HepG2 (cell line): ENCODE results near the gene KDM5A. TPM values are rescaled to one million over a fixed set of nuclear protein-coding genes. Genes with fewer than 3 reads are reported as not detected.

ENCODE experiments used
- POLR2G ChIP-seq: fragments of 200-400 bp; formaldehyde crosslinking; IDR thresholded peaks from 2 replicates; pipeline ENCODE4 v1.6.1; 2018; ENCODE audit warnings: mild to moderate bottlenecking, low read depth, low read length, moderate library complexity
- SAP130 ChIP-seq: IDR thresholded peaks from 2 replicates; pipeline ENCODE4 v1.6.1; 2016; ENCODE audit warnings: low read depth
- ZNF263 ChIP-seq: sonication (generic); formaldehyde crosslinking; IDR thresholded peaks from 2 replicates; pipeline ENCODE4 v1.4.0; 2020; ENCODE audit warnings: missing genetic modification reagents
- ZNF572 ChIP-seq: sonication (generic); formaldehyde crosslinking; IDR thresholded peaks from 2 replicates; pipeline ENCODE4 v1.5.1; 2020; ENCODE audit warnings: mild to moderate bottlenecking, missing genetic modification reagents
- ZNF644 ChIP-seq: IDR thresholded peaks from 2 replicates; pipeline ENCODE4 v1.6.1; 2016; ENCODE audit warnings: low read depth
- ZSCAN29 ChIP-seq: sonication (generic); formaldehyde crosslinking; conservative IDR thresholded peaks from 2 replicates; pipeline ENCODE4 v1.4.0; 2020; ENCODE audit warnings: mild to moderate bottlenecking, missing genetic modification reagents
- polyA plus RNA-seq, 8 experiments: library from polyadenylated mRNA; depleted of rRNA in 3 of 8; stranded (reverse) in 7 of 8; unstranded in 1 of 8; fragments of >200 nt; fragmentation: Illumina TruSeq in 4 of 8; extraction: Trizol in 4 of 8; gene quantifications; 2 replicates each; pipeline versions ENCODE4 v1.2.1 to v1.2.3, GENCODE V29; 2011 to 2016; ENCODE audit warnings: low read depth in 4 of 8, missing spikeins in 1 of 8, mixed read lengths in 1 of 8; ENCODE audit not compliant: insufficient read depth in 1 of 8
- total RNA-seq, 5 experiments: library from RNA; depleted of rRNA; stranded (reverse); fragments of >200 nt; fragmentation: Illumina TruSeq; extraction: Trizol; gene quantifications; 2 replicates each; pipeline ENCODE4 v1.2.3, GENCODE V29; 2016; ENCODE audit warnings: low read depth in 1 of 5
- TF ChIP-seq, protein P1 (sequence below): sonication (generic); formaldehyde crosslinking; IDR thresholded peaks from 2 replicates; pipeline ENCODE4 v1.4.0; 2020; ENCODE audit warnings: missing genetic modification reagents, borderline replicate concordance
- TF ChIP-seq, protein P2 (sequence below): sonication (generic); formaldehyde crosslinking; IDR thresholded peaks from 2 replicates; pipeline ENCODE4 v1.5.1; 2020; ENCODE audit warnings: mild to moderate bottlenecking, missing genetic modification reagents, borderline replicate concordance
- TF ChIP-seq, protein P3 (sequence below): sonication (generic); formaldehyde crosslinking; IDR thresholded peaks from 2 replicates; pipeline ENCODE4 v1.5.1; 2020; ENCODE audit warnings: mild to moderate bottlenecking, missing genetic modification reagents, moderate library complexity
- TF ChIP-seq, protein P4 (sequence below): sonication (generic); formaldehyde crosslinking; conservative IDR thresholded peaks from 2 replicates; pipeline ENCODE4 v1.4.0; 2020; ENCODE audit warnings: missing genetic modification reagents

KDM5A gene
- total and polyA plus RNA-seq, 2 of the 13 experiments (the other 11 are each of a cell fraction or from before 2014, with no cell fraction given): 12.0 to 29.2 TPM

DNA sequence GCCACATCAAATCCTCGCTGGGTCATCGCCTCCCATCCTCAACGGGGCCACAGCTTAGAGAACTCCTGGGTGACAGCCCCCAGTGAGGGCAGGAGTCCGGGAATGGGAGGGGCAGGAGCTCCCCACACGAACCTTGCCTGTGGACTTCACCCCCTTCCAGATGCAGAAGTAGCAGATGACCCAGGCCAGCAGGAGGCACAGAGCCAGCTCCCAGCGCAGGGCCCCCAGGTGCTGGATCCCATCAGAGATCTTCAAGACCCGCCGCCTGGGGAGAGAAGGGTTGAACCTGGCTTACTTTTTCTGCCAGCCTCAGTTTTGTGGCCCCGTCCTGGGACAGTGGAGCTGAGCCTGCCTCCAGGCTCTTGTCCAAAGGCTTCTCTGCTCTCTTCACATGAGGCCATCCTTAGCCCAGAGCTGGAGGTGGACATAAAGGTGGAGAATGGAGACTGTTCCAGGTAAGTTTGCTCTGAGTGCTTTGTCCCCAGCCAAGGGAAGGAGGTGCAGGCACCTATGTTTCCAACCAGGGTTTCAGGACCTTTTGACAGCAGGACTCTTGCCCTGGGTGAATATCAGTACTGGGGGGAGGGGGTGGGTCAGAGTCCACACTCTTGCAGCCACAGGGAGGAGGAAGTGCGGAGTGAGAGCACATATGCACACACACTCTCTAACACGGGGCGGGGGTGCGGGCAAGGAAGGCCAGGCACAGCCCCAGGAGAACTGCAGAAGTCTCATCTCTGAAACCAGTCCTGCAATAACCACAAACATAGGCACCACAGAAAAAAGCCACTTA lies 151.9 kb downstream of the KDM5A start (continued):
- TF ChIP-seq, protein P1, sequence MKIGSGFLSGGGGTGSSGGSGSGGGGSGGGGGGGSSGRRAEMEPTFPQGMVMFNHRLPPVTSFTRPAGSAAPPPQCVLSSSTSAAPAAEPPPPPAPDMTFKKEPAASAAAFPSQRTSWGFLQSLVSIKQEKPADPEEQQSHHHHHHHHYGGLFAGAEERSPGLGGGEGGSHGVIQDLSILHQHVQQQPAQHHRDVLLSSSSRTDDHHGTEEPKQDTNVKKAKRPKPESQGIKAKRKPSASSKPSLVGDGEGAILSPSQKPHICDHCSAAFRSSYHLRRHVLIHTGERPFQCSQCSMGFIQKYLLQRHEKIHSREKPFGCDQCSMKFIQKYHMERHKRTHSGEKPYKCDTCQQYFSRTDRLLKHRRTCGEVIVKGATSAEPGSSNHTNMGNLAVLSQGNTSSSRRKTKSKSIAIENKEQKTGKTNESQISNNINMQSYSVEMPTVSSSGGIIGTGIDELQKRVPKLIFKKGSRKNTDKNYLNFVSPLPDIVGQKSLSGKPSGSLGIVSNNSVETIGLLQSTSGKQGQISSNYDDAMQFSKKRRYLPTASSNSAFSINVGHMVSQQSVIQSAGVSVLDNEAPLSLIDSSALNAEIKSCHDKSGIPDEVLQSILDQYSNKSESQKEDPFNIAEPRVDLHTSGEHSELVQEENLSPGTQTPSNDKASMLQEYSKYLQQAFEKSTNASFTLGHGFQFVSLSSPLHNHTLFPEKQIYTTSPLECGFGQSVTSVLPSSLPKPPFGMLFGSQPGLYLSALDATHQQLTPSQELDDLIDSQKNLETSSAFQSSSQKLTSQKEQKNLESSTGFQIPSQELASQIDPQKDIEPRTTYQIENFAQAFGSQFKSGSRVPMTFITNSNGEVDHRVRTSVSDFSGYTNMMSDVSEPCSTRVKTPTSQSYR: peak; percentile 95
- TF ChIP-seq POLR2G: peak; percentile 41
- no peak for TF ChIP-seq ZNF644
- TF ChIP-seq SAP130 (CRISPR knock-in tag): peak; percentile 65
- 0 out of 2 replicates have a peak, but pooled peaks have one; percentile 28 for TF ChIP-seq ZSCAN29
- TF ChIP-seq, protein P2, sequence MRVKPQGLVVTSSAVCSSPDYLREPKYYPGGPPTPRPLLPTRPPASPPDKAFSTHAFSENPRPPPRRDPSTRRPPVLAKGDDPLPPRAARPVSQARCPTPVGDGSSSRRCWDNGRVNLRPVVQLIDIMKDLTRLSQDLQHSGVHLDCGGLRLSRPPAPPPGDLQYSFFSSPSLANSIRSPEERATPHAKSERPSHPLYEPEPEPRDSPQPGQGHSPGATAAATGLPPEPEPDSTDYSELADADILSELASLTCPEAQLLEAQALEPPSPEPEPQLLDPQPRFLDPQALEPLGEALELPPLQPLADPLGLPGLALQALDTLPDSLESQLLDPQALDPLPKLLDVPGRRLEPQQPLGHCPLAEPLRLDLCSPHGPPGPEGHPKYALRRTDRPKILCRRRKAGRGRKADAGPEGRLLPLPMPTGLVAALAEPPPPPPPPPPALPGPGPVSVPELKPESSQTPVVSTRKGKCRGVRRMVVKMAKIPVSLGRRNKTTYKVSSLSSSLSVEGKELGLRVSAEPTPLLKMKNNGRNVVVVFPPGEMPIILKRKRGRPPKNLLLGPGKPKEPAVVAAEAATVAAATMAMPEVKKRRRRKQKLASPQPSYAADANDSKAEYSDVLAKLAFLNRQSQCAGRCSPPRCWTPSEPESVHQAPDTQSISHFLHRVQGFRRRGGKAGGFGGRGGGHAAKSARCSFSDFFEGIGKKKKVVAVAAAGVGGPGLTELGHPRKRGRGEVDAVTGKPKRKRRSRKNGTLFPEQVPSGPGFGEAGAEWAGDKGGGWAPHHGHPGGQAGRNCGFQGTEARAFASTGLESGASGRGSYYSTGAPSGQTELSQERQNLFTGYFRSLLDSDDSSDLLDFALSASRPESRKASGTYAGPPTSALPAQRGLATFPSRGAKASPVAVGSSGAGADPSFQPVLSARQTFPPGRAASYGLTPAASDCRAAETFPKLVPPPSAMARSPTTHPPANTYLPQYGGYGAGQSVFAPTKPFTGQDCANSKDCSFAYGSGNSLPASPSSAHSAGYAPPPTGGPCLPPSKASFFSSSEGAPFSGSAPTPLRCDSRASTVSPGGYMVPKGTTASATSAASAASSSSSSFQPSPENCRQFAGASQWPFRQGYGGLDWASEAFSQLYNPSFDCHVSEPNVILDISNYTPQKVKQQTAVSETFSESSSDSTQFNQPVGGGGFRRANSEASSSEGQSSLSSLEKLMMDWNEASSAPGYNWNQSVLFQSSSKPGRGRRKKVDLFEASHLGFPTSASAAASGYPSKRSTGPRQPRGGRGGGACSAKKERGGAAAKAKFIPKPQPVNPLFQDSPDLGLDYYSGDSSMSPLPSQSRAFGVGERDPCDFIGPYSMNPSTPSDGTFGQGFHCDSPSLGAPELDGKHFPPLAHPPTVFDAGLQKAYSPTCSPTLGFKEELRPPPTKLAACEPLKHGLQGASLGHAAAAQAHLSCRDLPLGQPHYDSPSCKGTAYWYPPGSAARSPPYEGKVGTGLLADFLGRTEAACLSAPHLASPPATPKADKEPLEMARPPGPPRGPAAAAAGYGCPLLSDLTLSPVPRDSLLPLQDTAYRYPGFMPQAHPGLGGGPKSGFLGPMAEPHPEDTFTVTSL: peak; percentile 17; the same call in 1 of the 2 replicates
- TF ChIP-seq ZNF572 (CRISPR knock-in tag): 0 out of 2 replicates have a peak, but pooled peaks have one; percentile 82
- TF ChIP-seq, protein P3, sequence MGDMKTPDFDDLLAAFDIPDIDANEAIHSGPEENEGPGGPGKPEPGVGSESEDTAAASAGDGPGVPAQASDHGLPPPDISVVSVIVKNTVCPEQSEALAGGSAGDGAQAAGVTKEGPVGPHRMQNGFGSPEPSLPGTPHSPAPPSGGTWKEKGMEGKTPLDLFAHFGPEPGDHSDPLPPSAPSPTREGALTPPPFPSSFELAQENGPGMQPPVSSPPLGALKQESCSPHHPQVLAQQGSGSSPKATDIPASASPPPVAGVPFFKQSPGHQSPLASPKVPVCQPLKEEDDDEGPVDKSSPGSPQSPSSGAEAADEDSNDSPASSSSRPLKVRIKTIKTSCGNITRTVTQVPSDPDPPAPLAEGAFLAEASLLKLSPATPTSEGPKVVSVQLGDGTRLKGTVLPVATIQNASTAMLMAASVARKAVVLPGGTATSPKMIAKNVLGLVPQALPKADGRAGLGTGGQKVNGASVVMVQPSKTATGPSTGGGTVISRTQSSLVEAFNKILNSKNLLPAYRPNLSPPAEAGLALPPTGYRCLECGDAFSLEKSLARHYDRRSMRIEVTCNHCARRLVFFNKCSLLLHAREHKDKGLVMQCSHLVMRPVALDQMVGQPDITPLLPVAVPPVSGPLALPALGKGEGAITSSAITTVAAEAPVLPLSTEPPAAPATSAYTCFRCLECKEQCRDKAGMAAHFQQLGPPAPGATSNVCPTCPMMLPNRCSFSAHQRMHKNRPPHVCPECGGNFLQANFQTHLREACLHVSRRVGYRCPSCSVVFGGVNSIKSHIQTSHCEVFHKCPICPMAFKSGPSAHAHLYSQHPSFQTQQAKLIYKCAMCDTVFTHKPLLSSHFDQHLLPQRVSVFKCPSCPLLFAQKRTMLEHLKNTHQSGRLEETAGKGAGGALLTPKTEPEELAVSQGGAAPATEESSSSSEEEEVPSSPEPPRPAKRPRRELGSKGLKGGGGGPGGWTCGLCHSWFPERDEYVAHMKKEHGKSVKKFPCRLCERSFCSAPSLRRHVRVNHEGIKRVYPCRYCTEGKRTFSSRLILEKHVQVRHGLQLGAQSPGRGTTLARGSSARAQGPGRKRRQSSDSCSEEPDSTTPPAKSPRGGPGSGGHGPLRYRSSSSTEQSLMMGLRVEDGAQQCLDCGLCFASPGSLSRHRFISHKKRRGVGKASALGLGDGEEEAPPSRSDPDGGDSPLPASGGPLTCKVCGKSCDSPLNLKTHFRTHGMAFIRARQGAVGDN (CRISPR knock-in tag): peak; percentile 65
- TF ChIP-seq ZNF263 (CRISPR knock-in tag): peak; percentile 76; the same call in 1 of the 2 replicates
- TF ChIP-seq, protein P4, sequence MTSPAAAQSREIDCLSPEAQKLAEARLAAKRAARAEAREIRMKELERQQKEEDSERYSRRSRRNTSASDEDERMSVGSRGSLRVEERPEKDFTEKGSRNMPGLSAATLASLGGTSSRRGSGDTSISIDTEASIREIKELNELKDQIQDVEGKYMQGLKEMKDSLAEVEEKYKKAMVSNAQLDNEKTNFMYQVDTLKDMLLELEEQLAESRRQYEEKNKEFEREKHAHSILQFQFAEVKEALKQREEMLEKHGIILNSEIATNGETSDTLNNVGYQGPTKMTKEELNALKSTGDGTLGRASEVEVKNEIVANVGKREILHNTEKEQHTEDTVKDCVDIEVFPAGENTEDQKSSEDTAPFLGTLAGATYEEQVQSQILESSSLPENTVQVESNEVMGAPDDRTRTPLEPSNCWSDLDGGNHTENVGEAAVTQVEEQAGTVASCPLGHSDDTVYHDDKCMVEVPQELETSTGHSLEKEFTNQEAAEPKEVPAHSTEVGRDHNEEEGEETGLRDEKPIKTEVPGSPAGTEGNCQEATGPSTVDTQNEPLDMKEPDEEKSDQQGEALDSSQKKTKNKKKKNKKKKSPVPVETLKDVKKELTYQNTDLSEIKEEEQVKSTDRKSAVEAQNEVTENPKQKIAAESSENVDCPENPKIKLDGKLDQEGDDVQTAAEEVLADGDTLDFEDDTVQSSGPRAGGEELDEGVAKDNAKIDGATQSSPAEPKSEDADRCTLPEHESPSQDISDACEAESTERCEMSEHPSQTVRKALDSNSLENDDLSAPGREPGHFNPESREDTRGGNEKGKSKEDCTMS (CRISPR knock-in tag): no peak
